Measurements from ENCODE around the gene SPRYD7. TPM values are rescaled to one million over a fixed set of nuclear protein-coding genes. Genes with fewer than 3 reads are reported as not detected.

The SPRYD7 gene
- total and polyA plus RNA-seq, 2 of the 8 experiments (the other 6 are each of a cell fraction or from before 2014, with no cell fraction given) = 1.1 to 3.1 TPM

- TF ChIP-seq, protein P1, sequence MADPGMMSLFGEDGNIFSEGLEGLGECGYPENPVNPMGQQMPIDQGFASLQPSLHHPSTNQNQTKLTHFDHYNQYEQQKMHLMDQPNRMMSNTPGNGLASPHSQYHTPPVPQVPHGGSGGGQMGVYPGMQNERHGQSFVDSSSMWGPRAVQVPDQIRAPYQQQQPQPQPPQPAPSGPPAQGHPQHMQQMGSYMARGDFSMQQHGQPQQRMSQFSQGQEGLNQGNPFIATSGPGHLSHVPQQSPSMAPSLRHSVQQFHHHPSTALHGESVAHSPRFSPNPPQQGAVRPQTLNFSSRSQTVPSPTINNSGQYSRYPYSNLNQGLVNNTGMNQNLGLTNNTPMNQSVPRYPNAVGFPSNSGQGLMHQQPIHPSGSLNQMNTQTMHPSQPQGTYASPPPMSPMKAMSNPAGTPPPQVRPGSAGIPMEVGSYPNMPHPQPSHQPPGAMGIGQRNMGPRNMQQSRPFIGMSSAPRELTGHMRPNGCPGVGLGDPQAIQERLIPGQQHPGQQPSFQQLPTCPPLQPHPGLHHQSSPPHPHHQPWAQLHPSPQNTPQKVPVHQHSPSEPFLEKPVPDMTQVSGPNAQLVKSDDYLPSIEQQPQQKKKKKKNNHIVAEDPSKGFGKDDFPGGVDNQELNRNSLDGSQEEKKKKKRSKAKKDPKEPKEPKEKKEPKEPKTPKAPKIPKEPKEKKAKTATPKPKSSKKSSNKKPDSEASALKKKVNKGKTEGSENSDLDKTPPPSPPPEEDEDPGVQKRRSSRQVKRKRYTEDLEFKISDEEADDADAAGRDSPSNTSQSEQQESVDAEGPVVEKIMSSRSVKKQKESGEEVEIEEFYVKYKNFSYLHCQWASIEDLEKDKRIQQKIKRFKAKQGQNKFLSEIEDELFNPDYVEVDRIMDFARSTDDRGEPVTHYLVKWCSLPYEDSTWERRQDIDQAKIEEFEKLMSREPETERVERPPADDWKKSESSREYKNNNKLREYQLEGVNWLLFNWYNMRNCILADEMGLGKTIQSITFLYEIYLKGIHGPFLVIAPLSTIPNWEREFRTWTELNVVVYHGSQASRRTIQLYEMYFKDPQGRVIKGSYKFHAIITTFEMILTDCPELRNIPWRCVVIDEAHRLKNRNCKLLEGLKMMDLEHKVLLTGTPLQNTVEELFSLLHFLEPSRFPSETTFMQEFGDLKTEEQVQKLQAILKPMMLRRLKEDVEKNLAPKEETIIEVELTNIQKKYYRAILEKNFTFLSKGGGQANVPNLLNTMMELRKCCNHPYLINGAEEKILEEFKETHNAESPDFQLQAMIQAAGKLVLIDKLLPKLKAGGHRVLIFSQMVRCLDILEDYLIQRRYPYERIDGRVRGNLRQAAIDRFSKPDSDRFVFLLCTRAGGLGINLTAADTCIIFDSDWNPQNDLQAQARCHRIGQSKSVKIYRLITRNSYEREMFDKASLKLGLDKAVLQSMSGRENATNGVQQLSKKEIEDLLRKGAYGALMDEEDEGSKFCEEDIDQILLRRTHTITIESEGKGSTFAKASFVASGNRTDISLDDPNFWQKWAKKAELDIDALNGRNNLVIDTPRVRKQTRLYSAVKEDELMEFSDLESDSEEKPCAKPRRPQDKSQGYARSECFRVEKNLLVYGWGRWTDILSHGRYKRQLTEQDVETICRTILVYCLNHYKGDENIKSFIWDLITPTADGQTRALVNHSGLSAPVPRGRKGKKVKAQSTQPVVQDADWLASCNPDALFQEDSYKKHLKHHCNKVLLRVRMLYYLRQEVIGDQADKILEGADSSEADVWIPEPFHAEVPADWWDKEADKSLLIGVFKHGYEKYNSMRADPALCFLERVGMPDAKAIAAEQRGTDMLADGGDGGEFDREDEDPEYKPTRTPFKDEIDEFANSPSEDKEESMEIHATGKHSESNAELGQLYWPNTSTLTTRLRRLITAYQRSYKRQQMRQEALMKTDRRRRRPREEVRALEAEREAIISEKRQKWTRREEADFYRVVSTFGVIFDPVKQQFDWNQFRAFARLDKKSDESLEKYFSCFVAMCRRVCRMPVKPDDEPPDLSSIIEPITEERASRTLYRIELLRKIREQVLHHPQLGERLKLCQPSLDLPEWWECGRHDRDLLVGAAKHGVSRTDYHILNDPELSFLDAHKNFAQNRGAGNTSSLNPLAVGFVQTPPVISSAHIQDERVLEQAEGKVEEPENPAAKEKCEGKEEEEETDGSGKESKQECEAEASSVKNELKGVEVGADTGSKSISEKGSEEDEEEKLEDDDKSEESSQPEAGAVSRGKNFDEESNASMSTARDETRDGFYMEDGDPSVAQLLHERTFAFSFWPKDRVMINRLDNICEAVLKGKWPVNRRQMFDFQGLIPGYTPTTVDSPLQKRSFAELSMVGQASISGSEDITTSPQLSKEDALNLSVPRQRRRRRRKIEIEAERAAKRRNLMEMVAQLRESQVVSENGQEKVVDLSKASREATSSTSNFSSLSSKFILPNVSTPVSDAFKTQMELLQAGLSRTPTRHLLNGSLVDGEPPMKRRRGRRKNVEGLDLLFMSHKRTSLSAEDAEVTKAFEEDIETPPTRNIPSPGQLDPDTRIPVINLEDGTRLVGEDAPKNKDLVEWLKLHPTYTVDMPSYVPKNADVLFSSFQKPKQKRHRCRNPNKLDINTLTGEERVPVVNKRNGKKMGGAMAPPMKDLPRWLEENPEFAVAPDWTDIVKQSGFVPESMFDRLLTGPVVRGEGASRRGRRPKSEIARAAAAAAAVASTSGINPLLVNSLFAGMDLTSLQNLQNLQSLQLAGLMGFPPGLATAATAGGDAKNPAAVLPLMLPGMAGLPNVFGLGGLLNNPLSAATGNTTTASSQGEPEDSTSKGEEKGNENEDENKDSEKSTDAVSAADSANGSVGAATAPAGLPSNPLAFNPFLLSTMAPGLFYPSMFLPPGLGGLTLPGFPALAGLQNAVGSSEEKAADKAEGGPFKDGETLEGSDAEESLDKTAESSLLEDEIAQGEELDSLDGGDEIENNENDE (IDR thresholded peaks at IDR 0.05; ENCODE audit: insufficient replicate concordance, low read length) = no peak
Observed at GRCh38 chr13:49874430-49874829, 61.7 kb downstream of the SPRYD7 start (continued).

Data from H1 (cell line).